GM18526 (cell line): ENCODE measurements around the gene OR9A4.

Experiments
- POLR2A ChIP-seq: IDR thresholded peaks from 3 replicates; pipeline ENCODE4 v1.6.1; 2011; ENCODE audit not compliant: insufficient read length; ENCODE audit errors: extremely low read depth

The OR9A4 gene

DNA sequence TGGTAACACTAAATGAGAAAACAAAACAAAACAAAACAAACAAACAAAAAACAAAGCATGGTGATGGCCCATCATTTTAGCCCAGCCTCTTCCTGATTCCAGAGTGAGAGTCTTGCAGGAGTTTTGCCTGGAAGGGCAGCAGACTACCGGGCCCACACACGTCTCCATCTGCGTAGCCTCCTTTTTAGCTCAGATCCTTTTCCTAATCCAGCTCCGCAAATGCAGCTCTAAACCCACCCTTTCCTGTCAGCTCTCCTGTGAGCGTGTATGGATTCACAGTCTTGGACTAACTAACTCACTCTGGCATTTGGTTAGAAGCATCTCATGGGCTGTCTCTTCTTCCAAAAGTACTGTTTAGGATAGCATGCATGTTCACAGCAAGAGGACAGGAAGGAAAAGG lies 14.0 kb downstream of the OR9A4 start:
- TF ChIP-seq POLR2A: no peak

GRCh38 chr7:141941075-141941474 lies 24.9 kb downstream of the OR9A4 start:
- TF ChIP-seq POLR2A: no peak

GRCh38 chr7:141943846-141944245 lies 27.6 kb downstream of the OR9A4 start:
- no peak for TF ChIP-seq POLR2A

DNA sequence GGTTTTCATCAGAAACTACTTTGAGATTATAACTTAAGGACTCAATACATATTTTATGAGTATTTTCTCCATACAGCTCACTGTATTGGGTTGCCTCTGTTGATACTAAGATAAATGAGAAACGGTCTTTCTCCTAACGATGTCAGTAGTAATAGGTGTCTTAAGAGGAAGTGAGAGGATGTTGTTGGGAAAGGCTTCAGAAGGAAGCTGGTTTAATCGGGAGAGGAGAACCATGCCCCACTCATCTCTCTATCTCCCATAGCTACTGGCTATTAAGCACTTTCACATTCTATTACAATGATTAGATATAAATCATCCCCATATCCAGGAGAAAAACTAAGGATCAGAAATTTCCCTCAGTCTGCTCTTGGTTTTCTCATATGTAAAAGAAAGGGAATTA lies 28.6 kb downstream of the OR9A4 start:
- no peak for TF ChIP-seq POLR2A

GRCh38 chr7:141945356-141945755 lies 29.2 kb downstream of the OR9A4 start:
- TF ChIP-seq POLR2A: no peak

DNA sequence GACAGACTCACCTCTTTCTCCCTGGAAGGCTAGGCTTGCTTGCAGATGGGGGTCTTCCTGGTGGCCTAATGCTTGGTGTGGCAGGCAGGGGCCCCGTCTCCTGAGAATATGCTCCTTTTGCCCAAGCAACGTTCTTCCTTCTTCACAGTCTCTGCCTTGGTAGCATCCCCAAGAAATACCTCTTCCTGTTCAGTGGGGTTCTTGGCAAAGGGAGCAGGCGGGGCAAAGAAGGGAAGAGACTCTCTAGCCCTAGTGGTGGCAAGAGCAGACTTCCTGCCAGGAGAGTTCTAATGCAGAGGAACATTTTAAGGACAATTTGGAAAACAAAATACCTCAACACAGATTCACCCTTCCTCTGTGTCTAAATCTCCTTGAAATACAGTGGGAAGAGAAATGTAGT lies 30.6 kb downstream of the OR9A4 start, which contains the start of gene CLEC5A:
Gene CLEC5A, minus strand, starts transcription at position 179 of the 400 bp plus-strand sequence. CDS start 682 bp downstream, outside the sequence.
- TF ChIP-seq POLR2A: no peak

DNA sequence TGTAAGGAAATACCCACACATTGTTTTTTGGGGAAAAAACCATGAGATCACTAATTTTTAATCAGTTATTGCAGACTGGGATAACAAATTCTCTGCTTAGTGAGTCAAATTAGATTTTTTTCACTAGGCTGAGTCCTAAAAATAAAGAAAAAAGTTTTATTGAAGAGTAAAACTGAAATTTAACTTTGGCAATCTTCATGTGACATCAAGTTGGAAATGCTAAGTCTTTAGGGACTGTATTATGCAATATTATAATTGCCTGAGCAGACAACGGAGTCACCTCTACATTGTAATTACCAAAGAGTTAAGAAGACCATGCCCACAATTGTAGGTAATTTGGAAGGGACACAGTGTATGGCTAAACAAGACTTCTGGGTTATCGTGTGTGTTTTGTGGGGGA lies 32.8 kb downstream of the OR9A4 start:
- no peak for TF ChIP-seq POLR2A

DNA sequence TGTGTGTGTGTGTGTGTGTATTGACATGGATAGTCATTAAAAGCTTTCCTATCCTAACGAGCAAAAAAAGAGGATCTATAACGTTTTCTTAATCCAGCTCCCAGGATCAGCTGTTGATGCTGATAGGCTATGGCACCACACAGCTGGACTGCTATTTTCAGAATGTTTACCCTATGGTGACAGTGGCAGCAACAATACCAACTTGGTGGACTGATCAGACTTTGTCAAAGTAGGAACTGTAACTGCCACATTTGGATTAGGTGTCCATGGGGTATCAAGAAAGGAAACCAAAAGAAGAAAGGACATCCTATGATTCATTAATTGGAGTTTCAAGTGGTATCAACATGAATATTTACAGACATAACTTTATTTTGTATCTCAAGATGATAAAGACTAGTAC lies 33.3 kb downstream of the OR9A4 start:
- no peak for TF ChIP-seq POLR2A

DNA sequence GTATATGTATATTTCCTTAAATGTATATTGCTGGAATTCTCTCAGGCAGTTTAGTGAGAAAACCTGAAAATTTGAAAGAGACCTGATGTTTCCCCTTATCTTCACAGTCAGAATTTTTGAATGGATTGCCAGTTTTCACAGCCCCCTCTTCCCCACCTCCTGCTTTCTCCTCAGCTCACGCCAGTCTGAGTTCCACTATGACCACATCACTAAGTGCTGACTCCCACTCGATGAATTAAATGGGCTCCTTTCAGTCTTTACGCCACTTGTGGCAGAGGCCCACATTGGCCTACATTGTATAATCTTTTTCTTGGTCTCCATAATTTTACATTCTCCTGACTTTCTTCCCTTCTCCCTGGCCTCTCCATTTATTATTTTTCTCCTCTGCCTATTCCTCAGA lies 33.7 kb downstream of the OR9A4 start:
- TF ChIP-seq POLR2A: no peak

DNA sequence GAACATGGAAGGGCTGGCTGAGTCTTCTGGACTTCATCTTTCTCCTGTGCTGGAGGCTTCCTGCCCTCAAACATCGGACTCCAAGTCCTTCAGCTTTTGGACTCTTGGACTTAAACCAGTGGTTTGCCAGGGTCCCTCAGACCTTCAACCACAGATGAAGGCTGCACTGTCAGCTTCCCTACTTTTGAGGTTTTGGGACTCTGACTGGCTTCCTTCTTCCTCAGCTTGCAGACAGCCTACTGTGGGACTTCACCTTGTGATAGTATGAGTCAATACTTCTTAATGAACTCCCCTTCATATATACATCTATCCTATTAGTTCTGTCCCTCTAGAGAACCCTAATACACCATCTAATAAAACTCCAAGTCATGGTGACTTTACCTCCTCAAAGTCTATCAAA lies 34.6 kb downstream of the OR9A4 start:
- no peak for TF ChIP-seq POLR2A

- TF ChIP-seq POLR2A: no peak
Observed at GRCh38 chr7:141952461-141952860, 36.3 kb downstream of the OR9A4 start.

DNA sequence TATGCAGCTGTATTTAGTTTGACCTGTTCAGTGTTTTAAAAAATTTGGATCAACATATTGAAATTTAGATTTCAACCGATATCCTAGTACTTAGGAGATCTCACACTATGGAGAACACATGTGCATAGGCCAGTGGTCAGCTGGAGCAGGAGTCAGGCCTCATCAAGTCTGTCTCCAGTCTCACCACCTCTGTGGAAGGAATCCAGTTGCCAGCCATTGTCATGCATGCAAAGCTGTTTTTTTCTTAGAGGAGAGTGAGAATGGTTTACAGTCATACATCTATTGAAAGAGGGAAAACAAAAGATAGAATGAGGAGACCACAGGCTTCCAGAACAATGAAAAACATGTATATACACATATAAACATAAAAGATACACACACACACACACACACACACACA lies 38.1 kb downstream of the OR9A4 start:
- TF ChIP-seq POLR2A: no peak

DNA sequence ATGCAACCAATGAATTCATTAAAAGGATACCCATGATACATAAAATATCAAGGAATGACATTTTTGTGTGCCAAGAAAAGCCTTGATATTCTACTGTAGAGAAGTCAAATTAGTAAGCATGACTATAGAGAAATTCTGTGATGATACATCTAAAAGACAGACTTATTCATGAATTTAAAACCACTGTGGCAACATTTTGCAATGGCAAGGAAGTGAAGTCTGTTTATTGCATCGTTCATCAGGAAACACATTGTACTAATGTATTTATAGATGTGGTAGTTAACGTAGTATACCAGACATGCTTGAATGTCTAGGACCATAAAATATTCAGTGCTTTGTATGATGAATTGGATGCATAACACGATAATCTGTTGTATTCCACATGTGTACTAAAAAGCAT lies 39.9 kb downstream of the OR9A4 start:
- no peak for TF ChIP-seq POLR2A

GRCh38 chr7:141960687-141961422 lies 44.7 kb downstream of the OR9A4 start:
- TF ChIP-seq POLR2A: no peak
